CD4-positive, alpha-beta T cell treated with Interleukin-17A for 4 hours (primary cell): ENCODE measurements around the gene PCSK5.
"Not testable (repeated sequence)": the region's sequence is repeated elsewhere in the genome, so short reads cannot be mapped to it uniquely, and the experiment has no call there.

Experiments
- DNase-seq: peaks from one replicate; pipeline ENCODE4 v3.0.0-alpha.2; 2020; ENCODE audit warnings: mixed read lengths

The PCSK5 gene

GRCh38 chr9:75890472-75891276 is at the start of gene PCSK5:
PCSK5 (plus strand) TSS chr9:75890673; CDS start chr9:75891182, 509 bp downstream.
- peak; percentile 87 for DNase-seq

- DNase-seq: no peak
These were observed 46.2 kb upstream of the PCSK5 start for GRCh38 chr9:75844321-75844720.

DNA sequence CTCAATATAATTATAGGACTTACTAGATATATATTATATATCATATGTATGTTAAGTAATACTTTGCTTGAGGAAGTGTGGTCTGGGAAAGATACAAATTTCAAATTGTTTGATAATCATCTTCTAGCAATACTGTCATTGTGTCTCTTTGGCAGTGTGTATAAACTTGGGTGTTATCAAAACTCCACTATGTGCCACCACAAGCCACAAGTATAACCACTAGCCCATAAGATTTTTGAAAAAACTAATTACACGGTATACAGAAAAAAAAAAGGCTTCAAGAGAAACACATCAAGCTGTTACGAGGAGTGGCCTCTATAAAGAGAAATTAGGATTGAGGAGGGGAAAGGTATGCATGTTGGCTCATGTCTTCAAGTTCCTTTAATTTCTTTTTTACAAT is 44.7 kb upstream of the PCSK5 start:
- DNase-seq: no peak

DNA sequence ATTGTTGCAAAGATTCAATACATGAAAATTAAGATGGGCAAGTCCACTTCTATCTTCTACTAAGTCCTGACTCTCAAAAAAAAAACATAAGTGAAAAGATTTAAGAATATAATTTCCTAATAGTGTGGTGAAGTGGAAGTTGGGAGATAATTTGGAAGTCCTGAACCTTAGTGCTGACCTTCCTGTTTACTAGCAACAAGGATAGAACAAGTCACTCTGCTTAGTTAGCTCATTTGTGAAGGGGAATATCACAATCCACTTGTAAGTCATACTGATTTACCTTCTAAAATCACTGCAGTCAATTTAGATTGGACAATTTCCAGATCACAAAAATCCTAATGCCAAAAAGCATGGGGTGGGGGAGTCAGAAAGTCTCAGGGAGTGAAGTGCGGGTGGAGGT is 43.4 kb upstream of the PCSK5 start:
- no peak for DNase-seq

DNA sequence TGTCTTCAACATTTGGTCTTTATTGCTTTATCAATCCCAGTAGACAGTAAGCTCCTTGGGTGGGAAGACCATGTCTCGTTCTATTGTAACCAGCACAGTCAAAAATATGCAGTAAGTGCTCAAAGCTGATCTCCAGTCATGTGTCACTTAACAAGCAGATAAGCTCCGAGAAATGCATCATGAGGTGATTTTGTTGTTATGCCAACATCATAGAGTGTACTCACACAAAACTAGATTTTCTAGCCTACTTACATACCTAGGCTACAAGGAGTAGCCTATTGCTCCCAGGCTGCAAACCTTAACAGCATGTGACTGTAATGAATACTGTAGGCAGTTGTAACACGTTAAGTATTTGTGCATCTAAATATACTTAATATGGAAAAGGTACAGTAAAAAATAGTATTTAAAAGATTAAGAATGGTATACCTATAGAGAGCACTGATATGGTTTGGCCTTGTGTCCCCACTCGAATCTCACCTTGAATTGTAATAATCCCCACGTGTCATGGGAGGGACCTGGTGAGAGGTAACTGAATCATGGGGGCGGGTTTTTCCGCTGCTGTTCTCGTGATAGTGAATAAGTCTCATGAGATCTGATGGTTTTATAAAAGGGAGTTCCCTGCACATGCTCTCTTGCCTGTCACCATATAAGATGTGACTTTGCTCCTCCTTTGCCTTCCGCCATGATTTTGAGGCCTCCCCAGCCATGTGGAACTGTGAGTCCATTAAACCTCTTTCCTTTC is 39.8 kb upstream of the PCSK5 start:
- no peak for DNase-seq

DNA sequence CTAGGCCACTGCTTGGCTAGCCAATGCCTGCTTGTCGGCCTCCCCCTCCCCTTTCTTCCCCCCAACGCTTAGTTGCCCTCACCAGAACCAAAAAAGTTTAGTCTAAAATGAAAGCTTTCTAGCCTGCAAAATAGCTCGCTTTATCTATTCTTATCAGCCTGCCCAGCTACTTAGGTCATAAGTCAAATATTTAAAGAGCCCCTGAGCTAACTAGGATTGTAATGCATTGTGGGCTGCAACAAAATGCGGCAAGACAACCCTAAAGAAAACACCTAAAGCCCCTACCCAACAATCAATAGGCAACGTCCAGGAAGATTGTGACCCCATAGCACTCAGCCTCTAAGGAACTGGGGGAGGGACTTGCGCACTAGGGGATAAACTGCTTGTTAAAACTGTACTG is 38.6 kb upstream of the PCSK5 start:
- no peak for DNase-seq

DNA sequence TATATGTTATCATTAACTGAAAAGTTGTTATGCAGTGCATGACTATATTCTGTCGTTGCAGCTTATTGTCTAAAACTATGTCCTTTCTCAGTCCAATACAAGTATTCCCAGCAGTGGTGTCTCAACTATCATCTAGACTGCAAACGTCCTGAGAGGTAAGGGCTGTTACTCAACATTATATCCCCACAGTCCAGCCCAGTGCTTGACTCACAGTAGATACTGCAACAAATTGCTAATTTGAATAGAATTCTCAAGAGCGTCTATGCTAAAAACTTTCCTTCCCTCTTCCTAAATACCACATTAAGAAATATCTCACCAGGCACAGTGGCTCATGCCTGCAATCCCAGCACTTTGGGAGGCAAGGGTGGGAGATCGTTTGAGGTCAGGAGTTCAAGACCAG is 37.7 kb upstream of the PCSK5 start:
- DNase-seq: no peak

DNA sequence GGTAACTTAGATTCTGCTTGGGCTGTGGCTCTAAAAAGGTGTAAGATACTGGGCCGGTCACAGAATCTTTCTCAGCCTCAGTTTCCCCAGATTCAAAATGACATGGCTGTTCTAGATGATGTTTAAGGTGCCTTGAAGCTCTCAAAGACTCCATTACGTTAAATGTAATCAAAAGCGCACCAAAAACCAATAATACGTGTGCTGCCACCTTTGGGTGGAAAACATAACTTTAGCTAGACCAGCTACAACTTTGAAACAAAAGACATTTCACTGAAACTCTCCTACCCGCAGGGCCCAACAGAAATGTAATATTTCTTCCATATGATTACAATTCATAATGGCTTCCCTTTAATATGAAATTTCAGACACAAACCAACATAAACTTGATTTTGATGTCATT is 35.0 kb upstream of the PCSK5 start:
- no peak for DNase-seq

DNA sequence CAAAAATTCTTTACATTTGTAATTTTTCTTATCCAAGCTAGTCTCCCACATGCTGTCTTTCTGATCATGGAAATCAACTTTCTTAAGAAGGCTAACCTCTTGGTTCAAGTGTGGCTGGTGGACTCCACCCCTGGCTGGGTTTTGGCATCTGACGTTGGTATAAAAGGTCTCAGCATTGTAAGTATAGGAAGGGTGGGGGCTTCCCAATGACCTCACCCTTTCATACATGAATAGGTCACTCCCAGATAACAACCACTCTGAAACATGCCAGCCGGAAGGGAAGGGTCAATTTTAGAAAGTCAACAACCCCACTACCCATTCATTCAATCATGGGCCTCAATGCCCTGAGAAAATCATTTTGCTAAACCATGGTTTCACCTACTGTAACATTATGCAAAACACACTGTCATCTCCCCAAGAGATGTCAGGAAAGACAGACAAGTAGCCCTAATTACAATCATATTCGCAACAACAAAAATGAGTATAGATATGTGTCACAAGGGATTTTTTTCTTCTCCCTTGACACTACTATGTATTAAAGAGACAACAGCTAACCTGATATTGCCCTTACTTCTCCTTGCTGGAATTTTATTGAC is 31.9 kb upstream of the PCSK5 start:
- DNase-seq: no peak

DNA sequence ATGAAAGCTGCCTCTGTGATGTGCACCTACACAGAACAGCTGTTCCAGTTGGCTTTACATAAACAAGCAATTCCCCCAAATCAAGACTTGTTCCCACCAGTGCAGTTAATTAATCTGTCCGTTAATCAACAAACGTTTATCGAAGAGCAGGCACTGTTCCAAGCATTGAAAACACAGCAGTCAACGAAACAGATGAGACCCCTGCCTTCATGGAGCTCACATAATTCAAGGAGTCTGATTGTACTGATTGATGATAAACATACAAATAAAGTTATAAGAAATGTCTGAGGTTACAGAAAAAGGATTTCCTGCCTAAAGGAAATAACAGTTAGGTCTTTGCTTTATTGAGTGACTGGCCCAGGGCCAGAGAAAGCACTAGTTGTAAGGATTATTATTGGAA is 26.2 kb upstream of the PCSK5 start:
- no peak for DNase-seq

- peak; percentile 61 for DNase-seq
These were observed 24.1 kb upstream of the PCSK5 start for GRCh38 chr9:75866273-75866871.

DNA sequence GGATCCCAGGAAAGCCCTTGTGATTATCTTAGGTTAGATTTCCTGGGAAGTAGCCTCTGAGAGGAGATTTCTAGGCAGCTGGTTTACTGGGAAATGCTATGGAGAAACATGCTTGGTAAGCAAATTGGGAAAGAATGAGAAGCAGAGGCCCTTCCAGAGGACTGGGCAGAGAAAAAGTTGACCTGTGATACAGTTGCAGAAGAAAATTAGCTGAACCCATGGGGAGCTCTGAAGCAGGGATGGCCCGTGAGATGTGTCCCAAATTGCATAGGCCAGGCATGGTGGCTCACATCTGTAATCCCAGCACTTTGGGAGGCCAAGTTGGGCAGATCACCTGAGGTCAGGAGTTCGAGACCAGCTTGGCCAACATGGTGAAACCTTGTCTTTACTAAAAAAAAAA is 21.9 kb upstream of the PCSK5 start:
- DNase-seq: not testable (repeated sequence)

GRCh38 chr9:75869236-75869635 is 21.2 kb upstream of the PCSK5 start:
- no peak for DNase-seq

DNA sequence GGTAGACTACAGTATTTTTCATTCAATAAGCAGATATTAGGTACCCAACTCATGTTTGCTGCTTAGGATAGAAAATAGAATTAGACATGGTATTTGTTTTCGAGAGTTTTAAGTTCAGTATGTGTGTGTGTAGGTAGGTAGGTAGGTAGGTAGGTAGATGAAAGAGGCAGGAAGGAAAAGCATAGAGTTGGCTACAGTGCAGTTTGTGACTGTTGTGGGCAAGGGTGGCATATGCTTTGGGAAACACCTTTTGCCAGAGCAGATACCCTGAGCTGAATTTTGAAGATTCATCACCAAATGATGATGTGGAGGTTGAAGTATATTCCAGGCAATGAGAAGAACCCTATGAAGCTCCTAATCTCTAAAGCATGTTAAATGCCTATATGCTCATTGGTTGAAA is 20.0 kb upstream of the PCSK5 start:
- DNase-seq: peak; percentile 7

- no peak for DNase-seq
These were observed 18.8 kb upstream of the PCSK5 start for GRCh38 chr9:75871624-75872023.

DNA sequence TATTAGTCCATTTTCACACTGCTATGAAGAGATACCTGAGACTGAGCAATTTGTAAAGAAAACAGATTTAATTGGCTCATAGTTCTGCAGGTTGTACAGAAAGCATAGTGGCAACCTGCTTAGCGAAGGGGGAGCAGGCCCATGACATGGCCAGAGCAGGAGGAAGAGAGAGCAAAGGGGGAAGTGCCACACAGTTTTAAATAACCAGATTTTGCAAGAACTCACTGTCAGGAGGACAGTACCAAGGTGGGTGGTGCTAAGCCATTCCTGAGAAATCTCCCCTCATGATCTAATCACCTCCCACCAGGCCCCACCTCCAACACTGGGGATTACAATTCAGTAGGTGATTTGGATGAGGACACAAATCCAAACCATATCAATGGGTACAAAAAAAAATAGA is 16.8 kb upstream of the PCSK5 start:
- no peak for DNase-seq

- no peak for DNase-seq
These were observed 13.4 kb upstream of the PCSK5 start for GRCh38 chr9:75876999-75877640.

GRCh38 chr9:75878488-75878860 is 12.0 kb upstream of the PCSK5 start:
- DNase-seq: no peak

DNA sequence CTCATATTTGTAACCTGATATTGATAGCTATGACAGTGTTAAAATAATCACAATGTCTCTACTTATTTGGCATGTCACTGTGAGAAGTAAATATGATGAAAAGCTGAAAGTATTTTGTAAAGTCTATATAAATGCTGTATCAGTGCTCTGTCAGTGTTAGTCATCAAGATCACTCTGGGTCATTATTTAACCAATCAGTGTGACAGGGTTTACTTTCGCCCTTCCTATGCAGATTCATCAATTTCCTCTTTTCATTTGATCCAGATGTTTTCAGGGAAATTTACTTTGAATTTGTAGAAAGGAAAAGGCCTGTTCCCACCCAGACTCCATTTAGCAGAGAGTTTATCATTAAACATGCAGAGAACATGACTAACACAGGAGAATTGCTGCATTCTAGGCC is 9.9 kb upstream of the PCSK5 start:
- DNase-seq: no peak

GRCh38 chr9:75881761-75882160 is 8.7 kb upstream of the PCSK5 start:
- no peak for DNase-seq

DNA sequence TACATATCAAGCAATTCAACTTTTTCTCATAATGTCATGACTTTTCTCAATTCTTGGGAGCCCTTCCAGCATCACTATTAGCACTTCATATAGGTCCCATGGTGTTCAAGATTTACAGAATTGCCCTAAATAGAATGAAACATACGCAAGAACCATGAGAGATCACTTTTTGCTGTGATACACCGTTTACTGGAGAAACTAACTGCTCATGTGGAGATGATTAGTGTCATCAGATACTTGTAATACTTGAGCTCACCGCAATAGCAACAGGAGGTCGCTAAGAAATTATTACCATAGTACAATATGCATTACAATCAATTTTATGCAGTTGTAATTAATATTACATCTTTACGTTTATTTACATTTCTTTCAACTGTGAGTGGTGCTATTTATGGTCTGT is 4.8 kb upstream of the PCSK5 start:
- DNase-seq: no peak

GRCh38 chr9:75889577-75889976 is 896 bp upstream of the PCSK5 start:
- peak; percentile 39 for DNase-seq

DNA sequence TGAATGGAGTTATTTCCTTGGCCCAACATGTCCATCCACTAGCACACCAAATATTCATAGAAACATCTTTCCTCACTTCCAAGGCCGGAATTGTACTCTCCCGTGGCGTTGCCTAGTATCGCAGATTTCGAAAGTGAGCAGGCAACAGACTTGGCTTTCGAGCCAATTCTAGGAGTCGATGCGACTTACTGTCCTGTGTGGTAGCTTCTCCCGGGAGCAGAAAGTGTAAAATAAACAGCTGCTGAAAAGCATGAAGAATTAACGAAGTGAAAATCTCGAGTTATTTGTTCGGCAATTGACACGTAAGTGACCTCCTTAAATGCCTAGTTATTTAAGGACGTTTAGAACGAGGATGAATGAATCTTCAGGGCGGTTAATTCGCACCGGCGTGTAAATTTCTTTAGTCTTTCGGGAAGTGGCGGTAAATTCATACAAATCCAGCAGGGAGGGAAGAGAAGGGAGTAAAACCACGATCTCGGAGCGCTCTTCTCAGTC is 449 bp upstream of the PCSK5 start:
- peak; percentile 17 for DNase-seq
